Endothelial cell of umbilical vein (primary cell): ENCODE data around the gene ANO6.

Experiments used
- EZH2 ChIP-seq: IDR thresholded peaks from 2 replicates; pipeline ENCODE4 v1.6.1; 2012; ENCODE audit warnings: borderline replicate concordance, low read depth, mild to moderate bottlenecking, moderate library complexity, low read length, inconsistent platforms; ENCODE audit not compliant: severe bottlenecking
- FOS ChIP-seq: IDR thresholded peaks from 2 replicates; pipeline ENCODE4 v1.6.1; 2011; ENCODE audit warnings: mild to moderate bottlenecking, low read length, moderate library complexity, borderline replicate concordance; ENCODE audit not compliant: insufficient read depth
- GATA2 ChIP-seq: IDR thresholded peaks from 2 replicates; pipeline ENCODE4 v1.7.0; 2011; ENCODE audit warnings: low read depth, mild to moderate bottlenecking, moderate library complexity, mixed read lengths, low read length; ENCODE audit not compliant: insufficient read length, insufficient read depth
- JUN ChIP-seq: IDR thresholded peaks from 2 replicates; pipeline ENCODE4 v1.6.1; 2011; ENCODE audit warnings: borderline replicate concordance, low read depth; ENCODE audit not compliant: insufficient read length, insufficient read depth
- MYC ChIP-seq: IDR thresholded peaks from one replicate; pipeline ENCODE4 v1.6.1; 2011; ENCODE audit warnings: mild to moderate bottlenecking, low read depth, low read length
- POLR2A ChIP-seq: IDR thresholded peaks from 2 replicates; pipeline ENCODE4 v1.6.1; 2012; ENCODE audit warnings: low read depth, mild to moderate bottlenecking, control low read depth, low read length
- POLR2AphosphoS5 ChIP-seq: IDR thresholded peaks from 2 replicates; pipeline ENCODE4 v1.6.1; 2012; ENCODE audit warnings: low read depth, mild to moderate bottlenecking, control low read depth, low read length, moderate library complexity; ENCODE audit not compliant: insufficient read depth
- TF ChIP-seq, protein P1 (sequence below), 2 donors: IDR thresholded peaks; 1 replicate in 1 of 2; 2 replicates in 1 of 2; pipeline ENCODE4 v1.5.1; 2011; ENCODE audit warnings: low read length in 2 of 2, mild to moderate bottlenecking in 2 of 2, moderate library complexity in 2 of 2, control low read depth in 1 of 2, inconsistent platforms in 1 of 2, low read depth in 1 of 2; ENCODE audit not compliant: insufficient read depth in 1 of 2; ENCODE audit errors: extremely low read depth in 1 of 2
- TF ChIP-seq, protein P2 (sequence below): IDR thresholded peaks from 2 replicates; pipeline ENCODE4 v1.6.1; 2011; ENCODE audit not compliant: insufficient read depth, insufficient read length

DNA sequence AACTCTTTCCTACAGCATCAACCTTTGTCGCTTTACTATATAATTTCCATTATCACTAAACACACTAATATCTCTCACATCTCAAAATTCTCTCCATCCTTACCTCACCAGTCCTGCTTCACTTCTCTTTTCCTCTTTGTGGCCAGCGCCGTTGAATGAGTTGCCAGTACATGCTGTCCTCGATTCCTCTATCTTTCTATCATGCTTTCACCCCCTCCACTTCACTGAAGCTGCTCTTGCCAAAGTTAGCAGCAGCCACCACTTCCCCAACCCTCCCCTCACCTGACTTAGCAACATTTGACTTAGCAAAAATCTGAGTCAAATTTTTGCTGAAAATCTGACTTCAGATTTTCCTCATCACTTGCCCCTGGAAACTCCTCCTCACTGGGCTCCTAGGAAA, 210.4 kb downstream of the ANO6 start:
- TF ChIP-seq, protein P1, sequence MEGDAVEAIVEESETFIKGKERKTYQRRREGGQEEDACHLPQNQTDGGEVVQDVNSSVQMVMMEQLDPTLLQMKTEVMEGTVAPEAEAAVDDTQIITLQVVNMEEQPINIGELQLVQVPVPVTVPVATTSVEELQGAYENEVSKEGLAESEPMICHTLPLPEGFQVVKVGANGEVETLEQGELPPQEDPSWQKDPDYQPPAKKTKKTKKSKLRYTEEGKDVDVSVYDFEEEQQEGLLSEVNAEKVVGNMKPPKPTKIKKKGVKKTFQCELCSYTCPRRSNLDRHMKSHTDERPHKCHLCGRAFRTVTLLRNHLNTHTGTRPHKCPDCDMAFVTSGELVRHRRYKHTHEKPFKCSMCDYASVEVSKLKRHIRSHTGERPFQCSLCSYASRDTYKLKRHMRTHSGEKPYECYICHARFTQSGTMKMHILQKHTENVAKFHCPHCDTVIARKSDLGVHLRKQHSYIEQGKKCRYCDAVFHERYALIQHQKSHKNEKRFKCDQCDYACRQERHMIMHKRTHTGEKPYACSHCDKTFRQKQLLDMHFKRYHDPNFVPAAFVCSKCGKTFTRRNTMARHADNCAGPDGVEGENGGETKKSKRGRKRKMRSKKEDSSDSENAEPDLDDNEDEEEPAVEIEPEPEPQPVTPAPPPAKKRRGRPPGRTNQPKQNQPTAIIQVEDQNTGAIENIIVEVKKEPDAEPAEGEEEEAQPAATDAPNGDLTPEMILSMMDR (IDR thresholded peaks at IDR 0.05; ENCODE audit: extremely low read depth in 1 of 2, insufficient read depth in 1 of 2, low read depth in 1 of 2, low read length in 2 of 2), result no peak
- TF ChIP-seq POLR2A (no peak), POLR2AphosphoS5 (no peak), EZH2 (no peak), FOS (no peak), GATA2 (no peak), MYC (no peak), JUN (no peak)
- TF ChIP-seq, protein P2, sequence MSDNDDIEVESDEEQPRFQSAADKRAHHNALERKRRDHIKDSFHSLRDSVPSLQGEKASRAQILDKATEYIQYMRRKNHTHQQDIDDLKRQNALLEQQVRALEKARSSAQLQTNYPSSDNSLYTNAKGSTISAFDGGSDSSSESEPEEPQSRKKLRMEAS, result no peak
